Duodenal mucosa (tissue), 2 donors: ENCODE results near the gene TTC27.

ENCODE experiments used
- H3K27ac ChIP-seq: one replicate; pipeline ENCODE4 v1.7.0; 2013; ENCODE audit warnings: low read depth, low read length
- H3K27me3 ChIP-seq, 2 donors: one replicate each; pipeline ENCODE4 v1.7.0; 2013; ENCODE audit warnings: low read length in 2 of 2, control low read depth in 1 of 2; ENCODE audit not compliant: insufficient read depth in 2 of 2, control insufficient read depth in 1 of 2
- H3K36me3 ChIP-seq, 2 donors: one replicate each; pipeline ENCODE4 v1.7.0; 2013; ENCODE audit warnings: low read length in 2 of 2, control low read depth in 1 of 2; ENCODE audit not compliant: insufficient read depth in 2 of 2, control insufficient read depth in 1 of 2
- H3K4me1 ChIP-seq, 2 donors: one replicate each; pipeline ENCODE4 v1.7.0; 2013; ENCODE audit warnings: low read length in 2 of 2, control low read depth in 1 of 2; ENCODE audit not compliant: insufficient read depth in 2 of 2, control insufficient read depth in 1 of 2
- H3K4me3 ChIP-seq, 2 donors: one replicate each; pipeline ENCODE4 v1.7.0; 2013; ENCODE audit warnings: low read length in 2 of 2, low read depth in 1 of 2
- H3K9ac ChIP-seq, 2 donors: one replicate each; pipeline ENCODE4 v1.7.0; 2013; ENCODE audit warnings: low read length in 2 of 2, low read depth in 1 of 2
- H3K9me3 ChIP-seq, 2 donors: one replicate each; pipeline ENCODE4 v1.7.0; 2013; ENCODE audit warnings: low read length in 2 of 2, control low read depth in 1 of 2; ENCODE audit not compliant: control insufficient read depth in 1 of 2

TTC27 gene

DNA sequence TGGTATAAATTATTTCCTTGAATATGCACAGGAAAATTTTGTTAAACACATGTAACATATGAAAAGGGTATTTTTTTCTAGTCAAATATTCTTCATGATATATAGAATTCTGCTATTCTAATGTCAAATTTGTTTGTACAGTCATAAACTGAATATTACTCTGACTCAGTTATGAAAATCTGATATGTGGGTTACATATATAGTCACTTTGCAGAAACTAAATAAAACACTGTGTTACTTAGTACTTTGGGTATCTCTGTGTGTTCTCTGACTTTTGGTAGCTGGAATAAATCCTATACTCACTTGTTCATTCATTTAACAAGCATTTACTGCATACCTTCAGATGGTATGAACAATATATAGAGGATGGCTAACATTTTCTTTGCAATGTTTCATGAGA lies 159.4 kb downstream of the TTC27 start:
- no peaks in the 10 kb centered on the region for H3K36me3 ChIP-seq
- H3K9ac ChIP-seq = no peak overlapping the region
- H3K27me3 ChIP-seq = no peaks in the 10 kb centered on the region
- H3K4me1 ChIP-seq = no peaks in the 10 kb centered on the region
- H3K4me3 ChIP-seq = no peak overlapping the region
- H3K27ac ChIP-seq = no peak overlapping the region
- H3K9me3 ChIP-seq = no peaks in the 10 kb centered on the region

DNA sequence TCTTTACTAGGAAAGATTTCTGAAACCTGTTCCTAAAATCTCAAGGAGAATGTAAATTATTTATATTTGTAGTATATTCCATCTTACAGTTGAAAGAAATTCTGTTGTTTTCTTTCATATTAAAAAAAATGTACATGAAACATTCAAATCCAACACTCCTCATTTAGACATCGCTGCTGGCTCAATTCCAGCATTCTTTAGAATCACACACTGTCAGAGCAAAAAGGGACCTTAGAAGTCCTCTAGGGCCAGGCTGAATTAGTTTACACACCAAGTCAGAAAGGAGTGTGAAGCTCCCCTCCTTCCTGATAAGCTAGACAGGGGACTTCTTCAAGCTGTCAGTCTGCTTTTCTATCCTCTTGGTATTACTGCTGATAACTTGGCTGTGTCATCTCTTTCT lies 160.3 kb downstream of the TTC27 start:
- Histone ChIP-seq H3K36me3 (peaks cover 0 to 5% of the 10 kb centered on the region in 2 donors), H3K27me3 (no peaks in the 10 kb centered on the region), H3K9ac (no peak overlapping the region), H3K27ac (no peak overlapping the region), H3K4me1 (no peaks in the 10 kb centered on the region), H3K9me3 (no peaks in the 10 kb centered on the region), H3K4me3 (no peak overlapping the region)

DNA sequence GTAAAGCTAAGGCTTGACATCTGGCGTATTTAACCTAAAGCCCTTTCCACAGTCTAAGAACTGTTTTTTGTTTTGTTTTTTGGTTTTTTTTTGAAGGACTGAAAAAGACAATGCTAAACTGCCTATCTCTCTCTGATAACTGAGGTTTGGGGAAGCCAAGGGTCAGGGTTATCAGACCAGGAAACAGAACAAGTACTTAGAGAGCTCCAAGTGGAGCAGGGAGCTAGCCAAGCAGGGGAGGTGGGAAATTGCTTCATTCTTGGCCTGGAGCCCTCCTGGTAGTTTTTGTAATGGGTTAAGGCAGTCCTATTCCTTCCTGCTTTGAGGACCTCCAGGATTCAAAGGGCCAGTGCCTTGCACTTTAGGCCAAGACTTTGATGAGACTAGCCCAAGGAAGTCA lies 164.6 kb downstream of the TTC27 start:
- H3K4me1 ChIP-seq = no peaks in the 10 kb centered on the region
- H3K9me3 ChIP-seq = no peaks in the 10 kb centered on the region

DNA sequence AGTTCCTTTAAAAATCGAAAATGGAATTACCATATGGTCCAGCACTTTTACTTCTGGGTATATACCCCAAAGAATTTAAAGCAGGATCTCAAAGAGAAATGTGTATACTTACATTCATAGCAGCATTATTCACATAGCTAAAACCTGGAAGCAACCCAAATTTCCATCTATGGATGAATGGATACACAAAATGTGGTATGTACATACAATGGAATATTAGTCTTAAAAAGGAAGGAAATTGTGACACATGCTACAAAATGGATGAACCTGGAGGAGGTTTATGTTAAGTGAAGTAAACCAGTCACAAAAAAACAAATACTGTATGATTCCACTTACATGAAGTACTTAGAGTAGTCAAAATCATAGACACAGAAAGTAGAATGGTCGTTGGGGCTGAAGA lies 171.0 kb downstream of the TTC27 start:
- no peaks in the 10 kb centered on the region for H3K36me3 ChIP-seq
- H3K4me3 ChIP-seq = no peak overlapping the region
- no peaks in the 10 kb centered on the region for H3K27me3 ChIP-seq
- H3K4me1 ChIP-seq = no peaks in the 10 kb centered on the region
- H3K9ac ChIP-seq = no peak overlapping the region
- no peaks in the 10 kb centered on the region for H3K9me3 ChIP-seq
- no peak overlapping the region for H3K27ac ChIP-seq

More for the DNA sequence above, 164.6 kb downstream of the TTC27 start:
- Histone ChIP-seq H3K27ac (no peak overlapping the region), H3K9ac (no peak overlapping the region), H3K4me3 (no peak overlapping the region), H3K27me3 (no peaks in the 10 kb centered on the region), H3K36me3 (peaks cover 0 to 5% of the 10 kb centered on the region in 2 donors)

DNA sequence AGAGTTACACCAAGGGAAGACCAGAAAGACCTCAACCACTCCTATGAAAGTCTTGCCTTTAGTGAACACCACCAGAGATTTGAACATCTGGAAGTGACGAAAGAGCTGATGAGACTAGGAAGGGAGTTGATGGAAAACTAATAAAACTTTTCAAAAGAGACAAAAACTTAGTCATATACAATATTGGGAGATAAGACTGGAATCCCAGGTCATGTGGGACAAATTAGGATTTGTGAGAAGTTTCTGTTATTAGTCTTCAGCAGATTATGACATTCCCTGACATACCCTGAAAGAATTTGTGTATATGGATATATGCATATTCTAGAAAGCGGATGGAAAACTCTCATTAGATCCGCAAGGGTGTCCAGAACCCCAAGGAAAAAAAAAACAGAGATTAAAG lies 173.9 kb downstream of the TTC27 start:
- no peaks in the 10 kb centered on the region for H3K36me3 ChIP-seq
- peaks cover 0 to 10% of the 10 kb centered on the region in 2 donors for H3K4me1 ChIP-seq
- H3K27ac ChIP-seq = no peak overlapping the region
- H3K27me3 ChIP-seq = no peaks in the 10 kb centered on the region
- H3K9me3 ChIP-seq = no peaks in the 10 kb centered on the region
- no peak overlapping the region for H3K4me3 ChIP-seq
- no peak overlapping the region for H3K9ac ChIP-seq

DNA sequence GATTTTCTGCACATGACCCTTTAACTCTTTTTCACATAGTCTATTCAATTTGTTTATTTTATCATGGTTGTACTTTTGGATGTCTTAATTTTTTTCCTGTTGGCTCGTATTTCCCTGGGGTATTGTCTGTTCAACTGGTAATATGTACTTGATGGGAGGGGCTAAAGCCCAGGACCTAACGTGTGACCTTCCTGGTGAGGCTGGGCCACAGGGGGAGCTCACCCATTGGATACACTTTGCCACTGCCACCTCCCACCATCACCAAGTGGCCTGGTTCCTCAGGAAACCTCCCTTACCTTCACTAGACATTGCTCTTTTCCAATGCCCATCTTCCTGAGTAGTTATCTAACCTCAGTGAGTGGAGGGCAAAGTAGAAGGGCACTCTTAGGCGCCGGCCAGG lies 175.0 kb downstream of the TTC27 start:
- H3K27ac ChIP-seq = no peak overlapping the region
- H3K9ac ChIP-seq = no peak overlapping the region
- no peaks in the 10 kb centered on the region for H3K27me3 ChIP-seq
- H3K36me3 ChIP-seq = no peaks in the 10 kb centered on the region
- no peaks in the 10 kb centered on the region for H3K9me3 ChIP-seq
- peaks cover 0 to 10% of the 10 kb centered on the region in 2 donors for H3K4me1 ChIP-seq
- H3K4me3 ChIP-seq = no peak overlapping the region

DNA sequence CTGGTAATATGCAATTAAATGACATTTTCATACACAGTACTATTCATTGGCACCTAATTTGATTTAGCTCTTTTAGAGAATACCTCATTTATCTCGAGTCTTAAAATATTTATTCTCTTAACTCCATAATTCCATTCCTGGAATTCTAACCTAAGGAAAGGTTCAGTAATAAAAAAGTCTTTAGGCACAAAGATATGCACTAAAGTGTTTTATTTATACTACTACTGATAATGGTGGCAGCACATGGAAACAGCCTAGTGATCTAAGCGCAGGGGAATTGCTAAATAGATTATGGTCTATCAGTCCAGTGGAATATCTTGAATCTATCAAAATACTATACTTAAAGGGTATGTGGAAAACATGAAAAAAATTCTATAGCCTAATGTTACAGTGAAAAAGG lies 176.4 kb downstream of the TTC27 start:
- Histone ChIP-seq H3K9me3 (no peaks in the 10 kb centered on the region), H3K27me3 (no peaks in the 10 kb centered on the region), H3K4me3 (no peak overlapping the region), H3K36me3 (peaks cover 0 to 5% of the 10 kb centered on the region in 2 donors), H3K4me1 (peaks cover 0 to 10% of the 10 kb centered on the region in 2 donors), H3K9ac (no peak overlapping the region), H3K27ac (no peak overlapping the region)

DNA sequence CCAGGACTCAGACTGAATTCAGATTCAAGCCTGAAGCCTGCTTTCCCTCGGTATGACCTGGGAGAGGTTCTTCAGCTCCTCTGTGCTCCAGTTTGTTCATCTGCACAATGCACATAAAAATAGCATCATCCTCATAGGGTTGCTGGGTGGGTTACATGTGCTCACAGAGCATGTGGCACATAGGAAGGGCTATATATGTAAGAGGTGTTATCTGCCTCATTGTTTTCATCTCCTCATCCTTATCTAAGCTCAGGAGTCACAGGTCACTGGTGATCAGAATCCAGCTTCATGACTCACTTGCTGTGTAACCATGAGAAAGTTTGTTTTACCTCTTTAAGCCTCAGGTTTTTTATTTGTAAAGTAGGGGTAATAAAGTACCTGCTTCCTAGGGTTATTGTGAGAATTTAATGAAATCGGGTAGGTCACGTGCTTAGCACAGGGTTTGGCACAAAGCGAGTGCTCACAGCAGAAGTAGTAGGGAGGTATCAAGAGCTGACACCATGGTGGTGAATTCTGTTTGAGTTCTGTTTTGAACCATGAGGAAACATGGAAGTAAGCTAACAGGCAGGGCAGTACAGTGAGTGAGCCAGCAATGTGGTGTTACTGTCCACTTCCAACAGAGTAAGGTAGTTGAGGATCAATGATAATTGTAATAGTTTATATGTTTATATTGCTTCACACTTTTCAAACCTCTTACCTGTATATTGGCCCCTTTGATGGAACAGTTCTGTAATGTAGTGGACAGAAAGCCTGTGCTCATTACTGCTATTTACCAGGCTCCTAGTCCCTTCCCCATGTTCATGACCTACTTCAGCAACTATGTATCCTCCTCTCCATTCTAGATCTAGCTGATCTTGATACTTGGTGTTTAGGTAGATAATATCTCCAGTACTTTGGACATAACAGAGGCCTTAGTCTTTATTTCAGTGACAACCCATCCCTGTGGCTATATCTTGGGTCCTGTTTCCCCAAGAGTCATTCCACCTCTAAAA lies 177.6 kb downstream of the TTC27 start:
- Histone ChIP-seq H3K4me1 (peaks cover 0 to 10% of the 10 kb centered on the region in 2 donors), H3K9me3 (no peaks in the 10 kb centered on the region), H3K36me3 (peaks cover 0 to 5% of the 10 kb centered on the region in 2 donors), H3K9ac (no peak overlapping the region), H3K27ac (no peak overlapping the region), H3K4me3 (no peak overlapping the region), H3K27me3 (no peaks in the 10 kb centered on the region)

DNA sequence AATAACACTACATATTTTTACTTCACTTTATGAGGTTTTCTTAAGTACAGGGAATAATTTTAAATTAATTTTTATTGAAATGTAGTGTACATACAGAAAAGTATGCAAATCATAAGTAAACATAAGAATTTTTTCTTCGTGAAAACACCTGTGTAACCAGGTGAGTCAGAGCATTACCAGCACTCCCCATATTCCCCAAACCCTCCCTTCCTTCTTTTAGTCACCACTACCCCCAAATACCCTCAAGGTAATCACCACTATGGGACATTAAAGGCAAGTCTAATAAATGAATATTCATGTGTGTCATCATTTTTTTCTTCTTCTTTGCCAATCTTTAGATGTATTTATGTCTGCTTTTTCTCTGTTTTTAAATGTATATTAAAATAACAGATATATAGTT lies 179.0 kb downstream of the TTC27 start:
- no peak overlapping the region for H3K9ac ChIP-seq
- peaks cover 3 to 5% of the 10 kb centered on the region in 2 donors for H3K36me3 ChIP-seq
- H3K9me3 ChIP-seq = no peaks in the 10 kb centered on the region
- no peaks in the 10 kb centered on the region for H3K27me3 ChIP-seq
- H3K4me1 ChIP-seq = peaks cover 0 to 23% of the 10 kb centered on the region in 2 donors
- no peak overlapping the region for H3K4me3 ChIP-seq
- H3K27ac ChIP-seq = no peak overlapping the region

DNA sequence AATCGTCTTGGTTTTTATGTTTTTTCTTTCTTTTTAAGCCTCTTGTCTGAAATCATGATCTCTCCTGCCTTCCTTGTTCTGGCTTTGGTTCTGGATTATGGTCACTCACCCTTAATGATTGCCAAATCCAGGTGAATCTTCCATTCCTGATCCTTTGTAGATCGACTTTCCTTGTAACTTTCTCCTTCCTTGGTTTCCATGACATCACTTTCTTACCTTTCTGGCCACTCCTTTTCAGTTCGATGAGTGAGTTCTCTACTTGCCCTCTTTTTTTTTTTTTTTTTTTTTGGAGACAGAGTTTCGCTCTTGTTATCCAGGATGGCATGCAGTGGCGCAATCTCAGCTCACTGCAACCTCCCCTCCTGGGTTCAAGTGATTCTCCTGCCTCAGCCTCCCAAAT lies 179.8 kb downstream of the TTC27 start:
- Histone ChIP-seq H3K4me1 (peaks cover 0 to 24% of the 10 kb centered on the region in 2 donors), H3K36me3 (peaks cover 3 to 5% of the 10 kb centered on the region in 2 donors), H3K27me3 (no peaks in the 10 kb centered on the region), H3K27ac (no peak overlapping the region), H3K4me3 (no peak overlapping the region), H3K9me3 (no peaks in the 10 kb centered on the region), H3K9ac (no peak overlapping the region)
